HepG2 (cell line): Measurements from ENCODE around the gene KLK11. TPM values are rescaled to one million over a fixed set of nuclear protein-coding genes. Genes with fewer than 3 reads are reported as not detected.

Experiments
- ATAC-seq: fragments of 200-7000 bp; cut with Tn5 transposase; 3 replicates; pipeline ENCODE4 v1.9.1; 2020; ENCODE audit warnings: mild to moderate bottlenecking, moderate library complexity
- BruUV-seq: library from RNA; stranded (reverse); fragments of 400-500 nt; replicated peaks from 2 replicates; lab custom pipeline; 2021; lab: Mats Ljungman, UMichigan
- CTCF ChIA-PET: fragments of 300-600 bp; formaldehyde crosslinking; extraction: SDS; loops from one replicate; lab custom pipeline; 2021; ENCODE audit warnings: low total read pairs, inconsistent platforms, low intra/inter-chr PET ratio; lab: Yijun Ruan, JAX
- POLR2A ChIA-PET: fragments of 350-600 bp; sonication (Branson Sonifier 250); formaldehyde crosslinking; loops from one replicate; lab custom pipeline; 2020; ENCODE audit warnings: antibody characterized with exemption, inconsistent platforms; lab: Yijun Ruan, JAX
- DNase-seq: peaks from one replicate; pipeline ENCODE4 v3.0.0-alpha.2; 2015; ENCODE audit warnings: low spot score
- FAIRE-seq: peaks from 3 replicates; lab custom pipeline; 2011; peaks lifted over from hg19 to GRCh38; lab: Jason Lieb, UNC
- H2AFZ ChIP-seq: one replicate; pipeline ENCODE4 v1.6.1; 2011; ENCODE audit warnings: low read length, inconsistent platforms
- H3K27ac ChIP-seq: fragments of 300-600 bp; 3 replicates; pipeline ENCODE4 v1.8.0; 2011; ENCODE audit warnings: mixed run types, mild to moderate bottlenecking, mixed read lengths, low read length, inconsistent platforms; ENCODE audit not compliant: insufficient read depth; ENCODE audit errors: extremely low read length
- H3K27me3 ChIP-seq, 2 experiments: fragments of 200-600 bp in 1 of 2; 2 replicates in 1 of 2; 3 replicates in 1 of 2; pipeline versions ENCODE4 v1.6.0 to v1.8.0; 2011; ENCODE audit warnings: low read length in 2 of 2, mild to moderate bottlenecking in 2 of 2, moderate library complexity in 2 of 2, inconsistent platforms in 1 of 2; ENCODE audit not compliant: insufficient read depth in 2 of 2, control insufficient read depth in 1 of 2
- H3K36me3 ChIP-seq, 2 experiments: fragments of 200-600 bp in 1 of 2; replicated peaks in 1 of 2; 2 replicates in 1 of 2; 3 replicates in 1 of 2; pipeline versions ENCODE4 v1.5.1 to v1.8.0; 2011; ENCODE audit warnings: low read length in 2 of 2, inconsistent platforms in 1 of 2; ENCODE audit not compliant: insufficient read depth in 2 of 2, control insufficient read depth in 1 of 2
- H3K4me1 ChIP-seq: 2 replicates; pipeline ENCODE4 v1.5.1; 2012; ENCODE audit warnings: low read length, inconsistent platforms; ENCODE audit not compliant: insufficient read depth
- H3K4me2 ChIP-seq: 2 replicates; pipeline ENCODE4 v1.6.0; 2011; ENCODE audit warnings: low read depth, low read length, inconsistent platforms
- H3K4me3 ChIP-seq, 3 experiments: fragments of 200-600 bp in 1 of 3; sonication (generic), shearing (Covaris generic) in 1 of 3; replicated peaks in 1 of 3; 2 replicates each; pipeline ENCODE4 v1.5.1; 2011 to 2016; ENCODE audit warnings: low read length in 3 of 3, inconsistent platforms in 2 of 3, low read depth in 2 of 3, mild to moderate bottlenecking in 2 of 3, control low read depth in 1 of 3, mixed read lengths in 1 of 3; ENCODE audit not compliant: insufficient read depth in 1 of 3
- H3K79me2 ChIP-seq: one replicate; pipeline ENCODE4 v1.6.1; 2011; ENCODE audit warnings: low read length, inconsistent platforms; ENCODE audit not compliant: insufficient read depth
- H3K9ac ChIP-seq: 2 replicates; pipeline ENCODE4 v1.6.0; 2011; ENCODE audit warnings: mild to moderate bottlenecking, low read depth, low read length, inconsistent platforms; ENCODE audit not compliant: insufficient read depth
- H3K9me3 ChIP-seq: 2 replicates; pipeline ENCODE4 v1.5.1; 2012; ENCODE audit warnings: mild to moderate bottlenecking, low read length
- H4K20me1 ChIP-seq: 2 replicates; pipeline ENCODE4 v1.6.0; 2011; ENCODE audit warnings: inconsistent platforms, mild to moderate bottlenecking, low read length, moderate library complexity; ENCODE audit not compliant: insufficient read depth
- ATF7-NPFF ChIP-seq: sonication (generic); formaldehyde crosslinking; IDR thresholded peaks from 2 replicates; pipeline ENCODE4 v1.8.1; 2023; ENCODE audit warnings: mild to moderate bottlenecking, low read depth, missing genetic modification reagents, moderate library complexity
- ERF ChIP-seq: IDR thresholded peaks from 2 replicates; pipeline ENCODE4 v1.6.1; 2018; ENCODE audit warnings: missing biosample characterization, missing genetic modification reagents
- FOXM1 ChIP-seq: sonication (generic); formaldehyde crosslinking; IDR thresholded peaks from 2 replicates; pipeline ENCODE4 v1.5.0; 2020; ENCODE audit warnings: missing genetic modification reagents
- HNRNPH1 ChIP-seq: fragments of 200-400 bp; formaldehyde crosslinking; optimal IDR thresholded peaks from 2 replicates; pipeline ENCODE3; 2017; ENCODE audit warnings: mild to moderate bottlenecking, low read depth, low read length
- NFYB ChIP-seq: sonication (generic); formaldehyde crosslinking; IDR thresholded peaks from 2 replicates; pipeline ENCODE4 v1.4.0; 2020; ENCODE audit warnings: missing genetic modification reagents
- NR2F1 ChIP-seq, 2 experiments: fragments of 450-650 bp in 1 of 2; formaldehyde crosslinking in 1 of 2; IDR thresholded peaks; 2 replicates each; pipeline versions ENCODE4 v1.5.0 to v1.6.1; 2016 to 2020; ENCODE audit warnings: mild to moderate bottlenecking in 1 of 2, missing compliant biosample characterization in 1 of 2, missing genetic modification reagents in 1 of 2, moderate library complexity in 1 of 2
- PITX1 ChIP-seq: sonication (generic); formaldehyde crosslinking; IDR thresholded peaks from 2 replicates; pipeline ENCODE4 v1.5.1; 2020; ENCODE audit warnings: mild to moderate bottlenecking, missing genetic modification reagents
- POGZ ChIP-seq: sonication (generic); formaldehyde crosslinking; IDR thresholded peaks from 2 replicates; pipeline ENCODE4 v1.4.0; 2020; ENCODE audit warnings: mild to moderate bottlenecking, missing genetic modification reagents
- SMAD9 ChIP-seq: sonication (generic); formaldehyde crosslinking; IDR thresholded peaks from 2 replicates; pipeline ENCODE4 v1.5.1; 2020; ENCODE audit warnings: mild to moderate bottlenecking, missing genetic modification reagents
- STAG1 ChIP-seq: sonication (generic); formaldehyde crosslinking; IDR thresholded peaks from 2 replicates; pipeline ENCODE4 v1.4.0; 2020; ENCODE audit warnings: missing genetic modification reagents
- SYNCRIP ChIP-seq: fragments of 200-400 bp; formaldehyde crosslinking; IDR thresholded peaks from 2 replicates; pipeline ENCODE4 v1.6.1; 2018; ENCODE audit warnings: mild to moderate bottlenecking, low read depth, low read length; ENCODE audit not compliant: insufficient read depth
- TFDP1 ChIP-seq: IDR thresholded peaks from 2 replicates; pipeline ENCODE4 v1.6.1; 2016; ENCODE audit warnings: missing compliant biosample characterization, missing genetic modification reagents, borderline replicate concordance
- ZFYVE20 ChIP-seq: sonication (generic); formaldehyde crosslinking; IDR thresholded peaks from 2 replicates; pipeline ENCODE4 v1.8.0; 2023; ENCODE audit warnings: low read depth, mild to moderate bottlenecking, moderate library complexity, missing genetic modification reagents, borderline replicate concordance
- ZNF136 ChIP-seq: sonication (generic); formaldehyde crosslinking; IDR thresholded peaks from 2 replicates; pipeline ENCODE4 v1.8.1; 2022; ENCODE audit warnings: low read depth, mild to moderate bottlenecking, moderate library complexity, missing genetic modification reagents
- ZNF614 ChIP-seq: IDR thresholded peaks from 2 replicates; pipeline ENCODE4 v1.6.1; 2018; ENCODE audit warnings: missing biosample characterization, missing genetic modification reagents, inconsistent platforms, borderline replicate concordance
- ZNF720 ChIP-seq: sonication (generic); formaldehyde crosslinking; IDR thresholded peaks from 2 replicates; pipeline ENCODE4 v1.4.0; 2020; ENCODE audit warnings: missing genetic modification reagents
- ZNF784 ChIP-seq: sonication (generic); formaldehyde crosslinking; IDR thresholded peaks from 2 replicates; pipeline ENCODE4 v1.5.1; 2020; ENCODE audit warnings: missing genetic modification reagents, mild to moderate bottlenecking, borderline replicate concordance
- ZSCAN22 ChIP-seq: sonication (generic); formaldehyde crosslinking; IDR thresholded peaks from 2 replicates; pipeline ENCODE4 v1.4.0; 2020; ENCODE audit warnings: mild to moderate bottlenecking, missing genetic modification reagents
- WGBS: methylation state at CpG from one replicate; pipeline ENCODE4 v1.1.6; 2017; ENCODE audit warnings: low lambda C conversion rate; 5-methylcytosine and 5-hydroxymethylcytosine counted together
- in situ Hi-C: cut with HindIII; loops from 2 replicates; pipeline ENCODE4 v1.10.0; 2017; ENCODE audit warnings: low pct_unique_long_range_greater_than_20kb; ENCODE audit not compliant: extremely low pct_ligation_motif_present
- intact Hi-C: fragments of 100-400 bp; cut with micrococcal nuclease; formaldehyde crosslinking; loops from one replicate; pipeline ENCODE4 v1.10.0; 2022; ENCODE audit not compliant: unreplicated experiment
- polyA plus RNA-seq, 8 experiments: library from polyadenylated mRNA; depleted of rRNA in 3 of 8; stranded (reverse) in 7 of 8; unstranded in 1 of 8; fragments of >200 nt; fragmentation: Illumina TruSeq in 4 of 8; extraction: Trizol in 4 of 8; gene quantifications; 2 replicates each; pipeline versions ENCODE4 v1.2.1 to v1.2.3, GENCODE V29; 2011 to 2016; ENCODE audit warnings: low read depth in 4 of 8, missing spikeins in 1 of 8, mixed read lengths in 1 of 8; ENCODE audit not compliant: insufficient read depth in 1 of 8
- total RNA-seq, 5 experiments: library from RNA; depleted of rRNA; stranded (reverse); fragments of >200 nt; fragmentation: Illumina TruSeq; extraction: Trizol; gene quantifications; 2 replicates each; pipeline ENCODE4 v1.2.3, GENCODE V29; 2016; ENCODE audit warnings: low read depth in 1 of 5
- TF ChIP-seq, protein P1 (sequence below): sonication (generic); formaldehyde crosslinking; IDR thresholded peaks from 2 replicates; pipeline ENCODE4 v1.8.0; 2022; ENCODE audit warnings: mild to moderate bottlenecking, missing genetic modification reagents; ENCODE audit not compliant: insufficient replicate concordance

The KLK11 gene
- total and polyA plus RNA-seq, 2 of the 13 experiments (the other 11 are each of a cell fraction or from before 2014, with no cell fraction given) = not detected

- FAIRE-seq (no peak), ATAC-seq (no peak), DNase-seq (no peak)
- H3K27me3 ChIP-seq = peaks cover 3 to 31% of the 10 kb centered on the region in 2 experiments; a peak in 4 of 5 replicates
- H3K79me2 ChIP-seq = no peaks in the 10 kb centered on the region
- H3K36me3 ChIP-seq = no peaks in the 10 kb centered on the region
- H3K4me3 ChIP-seq = no peak overlapping the region
- 0 out of 2 replicates have a peak, but pooled peaks cover 4% of the 10 kb centered on the region for H3K4me1 ChIP-seq
- H4K20me1 ChIP-seq = no peaks in the 10 kb centered on the region
- in situ Hi-C loops = loop anchor here (5.0 kb wide), 2 partner anchors 77 to 83 kb away; no protein-coding TSS in a partner anchor
- ChIA-PET POLR2A (no interaction called here), CTCF (interaction anchor here (1.1 to 1.5 kb wide), 2 partner anchors 86 to 87 kb away, joined by 3 to 10 read pairs; no protein-coding TSS in a partner anchor)
- no peak for TF ChIP-seq NFYB (CRISPR knock-in tag)
- no peak for TF ChIP-seq PITX1 (CRISPR knock-in tag)
- TF ChIP-seq ZNF614 (CRISPR knock-in tag) = no peak
- TF ChIP-seq POGZ (CRISPR knock-in tag) = no peak
- TF ChIP-seq ATF7-NPFF (CRISPR knock-in tag) = no peak
- TF ChIP-seq SMAD9 (CRISPR knock-in tag) = no peak
- no peak for TF ChIP-seq NR2F1 (CRISPR knock-in tag; IDR thresholded peaks at IDR 0.05)
- TF ChIP-seq HNRNPH1 = no peak
- TF ChIP-seq FOXM1 (CRISPR knock-in tag) = no peak
- TF ChIP-seq, protein P1, sequence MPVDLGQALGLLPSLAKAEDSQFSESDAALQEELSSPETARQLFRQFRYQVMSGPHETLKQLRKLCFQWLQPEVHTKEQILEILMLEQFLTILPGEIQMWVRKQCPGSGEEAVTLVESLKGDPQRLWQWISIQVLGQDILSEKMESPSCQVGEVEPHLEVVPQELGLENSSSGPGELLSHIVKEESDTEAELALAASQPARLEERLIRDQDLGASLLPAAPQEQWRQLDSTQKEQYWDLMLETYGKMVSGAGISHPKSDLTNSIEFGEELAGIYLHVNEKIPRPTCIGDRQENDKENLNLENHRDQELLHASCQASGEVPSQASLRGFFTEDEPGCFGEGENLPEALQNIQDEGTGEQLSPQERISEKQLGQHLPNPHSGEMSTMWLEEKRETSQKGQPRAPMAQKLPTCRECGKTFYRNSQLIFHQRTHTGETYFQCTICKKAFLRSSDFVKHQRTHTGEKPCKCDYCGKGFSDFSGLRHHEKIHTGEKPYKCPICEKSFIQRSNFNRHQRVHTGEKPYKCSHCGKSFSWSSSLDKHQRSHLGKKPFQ (CRISPR knock-in tag) = no peak
- no peak for TF ChIP-seq ZSCAN22 (CRISPR knock-in tag)
- TF ChIP-seq STAG1 (CRISPR knock-in tag) = no peak
- no peak for TF ChIP-seq ZNF136 (CRISPR knock-in tag)
- TF ChIP-seq ZNF784 = no peak
- no peak for TF ChIP-seq SYNCRIP
- TF ChIP-seq ERF (CRISPR knock-in tag) = no peak
- no peak for TF ChIP-seq ZFYVE20 (CRISPR knock-in tag)
- TF ChIP-seq TFDP1 (CRISPR knock-in tag) = no peak
- TF ChIP-seq ZNF720 (CRISPR knock-in tag) = no peak
- no peaks in the 10 kb centered on the region for H3K9me3 ChIP-seq
- 24% methylated on average over 6 of the region's 19 CpGs for WGBS
- no peak overlapping the region for H3K9ac ChIP-seq
- H3K4me2 ChIP-seq = no peak overlapping the region
- no peak overlapping the region for H2AFZ ChIP-seq
- no TSS peak for BruUV-seq
- intact Hi-C loops = loop anchor here (10.0 kb wide), 1 partner anchor 81 kb away; no protein-coding TSS in a partner anchor
- no peak overlapping the region for H3K27ac ChIP-seq
Observed at GRCh38 chr19:51015691-51016267, 10.6 kb downstream of the KLK11 start.
